Large intestine (tissue), 3 donors: Measurements from ENCODE around the gene OR2T1. TPM values are rescaled to one million over a fixed set of nuclear protein-coding genes. Genes with fewer than 3 reads are reported as not detected.
A peak's percentile ranks its signal among the peaks of the same experiment; 100 is the strongest.
"Not testable (repeated sequence)": the region's sequence is repeated elsewhere in the genome, so short reads cannot be mapped to it uniquely, and the experiment has no call there.

Experiments used
- DNase-seq, 2 donors: peaks; one replicate each; pipeline versions ENCODE4 v3.0.0 to v3.0.0-alpha.2; 2013
- H3K27ac ChIP-seq: one replicate; pipeline ENCODE4 v1.5.1; 2013; ENCODE audit warnings: low read length
- H3K27me3 ChIP-seq: 2 replicates; pipeline ENCODE4 v1.6.1; 2013; ENCODE audit warnings: low read length; ENCODE audit not compliant: control insufficient read depth, insufficient read depth
- H3K36me3 ChIP-seq: 2 replicates; pipeline ENCODE4 v1.6.1; 2013; ENCODE audit warnings: low read length; ENCODE audit not compliant: control insufficient read depth, insufficient read depth
- H3K4me1 ChIP-seq: one replicate; pipeline ENCODE4 v1.6.1; 2013; ENCODE audit warnings: low read length; ENCODE audit not compliant: control insufficient read depth, insufficient read depth
- H3K4me3 ChIP-seq: one replicate; pipeline ENCODE4 v1.5.1; 2013; ENCODE audit warnings: low read length
- H3K9me3 ChIP-seq: one replicate; pipeline ENCODE4 v1.6.1; 2013; ENCODE audit warnings: mild to moderate bottlenecking, low read depth, low read length, moderate library complexity; ENCODE audit not compliant: control insufficient read depth
- WGBS: methylation state at CpG from one replicate; pipeline ENCODE4 v1.1.5; 2013; ENCODE audit warnings: low lambda C conversion rate; ENCODE audit not compliant: insufficient coverage; 5-methylcytosine and 5-hydroxymethylcytosine counted together
- polyA plus RNA-seq: library from polyadenylated mRNA; unstranded; fragments of 120-200 nt; gene quantifications from one replicate; pipeline ENCODE4 v1.2.1, GENCODE V29; 2013

OR2T1 gene
- polyA plus RNA-seq, 1 donor = not detected

GRCh38 chr1:248393050-248393449 is 9.8 kb upstream of the OR2T1 start:
- no peaks in the 10 kb centered on the region for H3K9me3 ChIP-seq
- DNase-seq = no peak
- no peaks in the 10 kb centered on the region for H3K36me3 ChIP-seq
- H3K27ac ChIP-seq = no peak overlapping the region
- no CpG with 5 or more reads among the region's 2 CpGs for WGBS
- no peak overlapping the region for H3K4me3 ChIP-seq
- H3K27me3 ChIP-seq = no peaks in the 10 kb centered on the region
- H3K4me1 ChIP-seq = no peaks in the 10 kb centered on the region

DNA sequence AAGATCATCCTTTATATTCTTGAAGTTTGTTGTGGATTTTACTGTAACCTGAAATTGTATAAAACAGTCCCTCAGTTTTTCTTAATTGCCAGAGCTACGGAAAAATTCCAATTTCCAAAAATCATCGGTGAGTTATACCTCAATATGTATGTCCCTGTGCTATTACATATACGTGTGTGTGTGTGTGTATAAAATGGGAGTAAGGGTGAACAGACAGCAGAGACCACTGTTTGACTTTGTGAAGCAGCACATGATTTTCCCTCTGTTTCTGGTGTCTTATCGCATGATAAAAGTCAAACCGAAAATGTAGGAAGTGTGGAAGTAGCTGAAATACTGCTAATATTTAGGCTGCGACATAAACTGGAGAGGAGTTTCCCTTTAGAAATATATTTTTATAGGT is 1.2 kb downstream of the OR2T1 start:
- Histone ChIP-seq H3K36me3 (no peaks in the 10 kb centered on the region), H3K4me1 (no peaks in the 10 kb centered on the region), H3K27ac (no peak overlapping the region), H3K27me3 (no peaks in the 10 kb centered on the region), H3K9me3 (no peaks in the 10 kb centered on the region), H3K4me3 (no peak overlapping the region)
- 47% methylated on average over 2 of the region's 6 CpGs for WGBS
- peak in 1 of 2 donors; percentile 7 for DNase-seq

- H3K4me1 ChIP-seq = no peaks in the 10 kb centered on the region
- no peaks in the 10 kb centered on the region for H3K27me3 ChIP-seq
- no peaks in the 10 kb centered on the region for H3K36me3 ChIP-seq
- H3K9me3 ChIP-seq = no peaks in the 10 kb centered on the region
- no peak overlapping the region for H3K4me3 ChIP-seq
- WGBS = 90% methylated on average over 2 of the region's 8 CpGs
- no peak overlapping the region for H3K27ac ChIP-seq
- no peak for DNase-seq
Observed at GRCh38 chr1:248406721-248407692, 4.2 kb downstream of the OR2T1 start.

- 43% methylated on average over 2 of the region's 3 CpGs for WGBS
- no peaks in the 10 kb centered on the region for H3K36me3 ChIP-seq
- H3K9me3 ChIP-seq = peaks cover 10% of the 10 kb centered on the region
- H3K4me3 ChIP-seq = no peak overlapping the region
- H3K27me3 ChIP-seq = no peaks in the 10 kb centered on the region
- DNase-seq = no peak
- no peaks in the 10 kb centered on the region for H3K4me1 ChIP-seq
- no peak overlapping the region for H3K27ac ChIP-seq
Observed at GRCh38 chr1:248416226-248416625, 13.4 kb downstream of the OR2T1 start.

- Histone ChIP-seq H3K36me3 (no peaks in the 10 kb centered on the region), H3K27ac (no peak overlapping the region), H3K9me3 (peaks cover 10% of the 10 kb centered on the region), H3K4me1 (no peaks in the 10 kb centered on the region), H3K4me3 (no peak overlapping the region), H3K27me3 (no peaks in the 10 kb centered on the region)
- no CpG with 5 or more reads among the region's 2 CpGs for WGBS
- no peak for DNase-seq
Observed at GRCh38 chr1:248417854-248418253, 15.0 kb downstream of the OR2T1 start.

- 36% methylated on average over 1 of the region's 1 CpG for WGBS
- DNase-seq = no peak
- Histone ChIP-seq H3K4me1 (no peaks in the 10 kb centered on the region), H3K27ac (no peak overlapping the region), H3K4me3 (no peak overlapping the region), H3K9me3 (peaks cover 6% of the 10 kb centered on the region), H3K27me3 (no peaks in the 10 kb centered on the region), H3K36me3 (no peaks in the 10 kb centered on the region)
Observed at GRCh38 chr1:248421384-248421783, 18.5 kb downstream of the OR2T1 start.

GRCh38 chr1:248427526-248428191 is 24.8 kb downstream of the OR2T1 start:
- not testable (repeated sequence) for DNase-seq, H3K36me3 ChIP-seq, H3K4me3 ChIP-seq, H3K27me3 ChIP-seq, H3K4me1 ChIP-seq, H3K9me3 ChIP-seq, H3K27ac ChIP-seq
- WGBS = 40% methylated on average over 1 of the region's 3 CpGs

DNA sequence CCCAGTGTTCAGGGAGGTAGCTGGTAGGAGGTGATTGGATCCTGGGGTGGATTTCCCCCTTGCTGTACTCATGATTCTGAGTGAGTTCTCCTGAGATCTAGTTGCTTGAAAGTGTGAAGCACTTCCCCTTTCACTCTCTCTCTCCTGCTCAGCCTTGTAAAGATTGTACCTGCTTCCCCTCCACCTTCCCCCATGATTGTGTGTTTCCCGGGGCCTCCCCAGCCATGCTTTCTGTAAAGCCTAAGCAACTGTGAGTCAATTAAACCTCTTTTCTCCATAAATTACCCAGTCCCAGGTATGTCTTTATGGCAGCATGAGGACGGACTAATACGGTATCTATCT is 25.3 kb downstream of the OR2T1 start:
- H3K27me3 ChIP-seq, DNase-seq, H3K36me3 ChIP-seq, H3K27ac ChIP-seq, H3K4me1 ChIP-seq, H3K4me3 ChIP-seq, H3K9me3 ChIP-seq: not testable (repeated sequence)
- WGBS = 60% methylated on average over 1 of the region's 3 CpGs

DNA sequence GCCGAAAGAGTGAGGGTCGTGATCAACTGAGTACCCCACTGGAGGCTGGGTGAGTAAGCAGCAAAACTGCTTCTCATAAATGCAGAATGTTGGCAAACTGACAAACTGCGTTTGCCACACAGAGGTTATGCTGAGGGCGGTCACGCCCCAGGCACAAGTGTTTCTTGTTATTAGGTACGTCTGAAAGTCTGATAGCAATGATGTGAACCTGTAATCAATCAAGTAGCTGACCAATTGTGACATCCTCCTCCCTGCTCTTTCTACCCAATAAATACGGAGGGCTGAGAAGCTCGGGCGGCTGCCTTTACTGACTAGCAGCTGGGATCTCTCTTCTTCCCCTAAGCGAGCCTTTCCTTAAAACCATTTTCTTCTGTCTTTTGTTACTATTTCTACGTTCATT is 28.8 kb downstream of the OR2T1 start:
- WGBS = 67% methylated on average over 1 of the region's 11 CpGs

GRCh38 chr1:248432201-248432600 is 29.4 kb downstream of the OR2T1 start:
- H3K9me3 ChIP-seq, DNase-seq, H3K4me3 ChIP-seq, H3K27me3 ChIP-seq, H3K36me3 ChIP-seq, H3K27ac ChIP-seq, H3K4me1 ChIP-seq: not testable (repeated sequence)
- 57% methylated on average over 1 of the region's 4 CpGs for WGBS

More for the DNA sequence above, 28.8 kb downstream of the OR2T1 start:
- not testable (repeated sequence) for H3K27me3 ChIP-seq, H3K36me3 ChIP-seq, DNase-seq, H3K9me3 ChIP-seq, H3K27ac ChIP-seq, H3K4me1 ChIP-seq, H3K4me3 ChIP-seq
